HG03159 (cell line): Measurements from ENCODE around the gene NADK2.

Experiments
- ATAC-seq: cut with Tn5 transposase; IDR thresholded peaks from one replicate; pipeline ENCODE4 v1.9.1; 2021; ENCODE audit warnings: mild to moderate bottlenecking, moderate library complexity; ENCODE audit not compliant: unreplicated experiment

The NADK2 gene

GRCh38 chr5:36164461-36164860 is 77.3 kb downstream of the NADK2 start:
- ATAC-seq: no peak

- ATAC-seq: no peak
Measured at GRCh38 chr5:36162810-36163486, 78.8 kb downstream of the NADK2 start.

- no peak for ATAC-seq
Measured at GRCh38 chr5:36161361-36161760, 80.4 kb downstream of the NADK2 start.

- ATAC-seq: no peak
Measured at GRCh38 chr5:36160617-36161016, 81.1 kb downstream of the NADK2 start.

GRCh38 chr5:36158144-36158543 is 83.6 kb downstream of the NADK2 start:
- ATAC-seq: no peak

GRCh38 chr5:36156619-36157018 is 85.1 kb downstream of the NADK2 start:
- ATAC-seq: no peak

- ATAC-seq: no peak
Measured at GRCh38 chr5:36156121-36156601, 85.6 kb downstream of the NADK2 start.

GRCh38 chr5:36155291-36155690 is 86.4 kb downstream of the NADK2 start:
- no peak for ATAC-seq

GRCh38 chr5:36153726-36154125 is 88.0 kb downstream of the NADK2 start:
- no peak for ATAC-seq

GRCh38 chr5:36153298-36153677 is 88.4 kb downstream of the NADK2 start:
- ATAC-seq: no peak

GRCh38 chr5:36152324-36153297 is 89.1 kb downstream of the NADK2 start:
- ATAC-seq: no peak

GRCh38 chr5:36151434-36152323 is 90.0 kb downstream of the NADK2 start, which contains the start of the genes LMBRD2 and SKP2:
LMBRD2 (minus strand) TSS chr5:36151887; CDS start chr5:36143349, 8,538 bp downstream.
SKP2 (plus strand) TSS chr5:36152111; CDS start chr5:36152263, 152 bp downstream.
- ATAC-seq: peak; percentile 99

- peak; percentile 34 for ATAC-seq
Measured at GRCh38 chr5:36150676-36151433, 90.9 kb downstream of the NADK2 start.

- ATAC-seq: no peak
Measured at GRCh38 chr5:36147681-36148080, 94.0 kb downstream of the NADK2 start.

- ATAC-seq: no peak
Measured at GRCh38 chr5:36146390-36146789, 95.3 kb downstream of the NADK2 start.

GRCh38 chr5:36145311-36145710 is 96.4 kb downstream of the NADK2 start:
- ATAC-seq: no peak
